GM12878 (cell line): Measurements from ENCODE around the gene LIM2. TPM values are rescaled to one million over a fixed set of nuclear protein-coding genes. Genes with fewer than 3 reads are reported as not detected.

Experiments used
- CBX3 ChIP-seq: fragments of 200-600 bp; sonication (generic); IDR thresholded peaks from 2 replicates; pipeline ENCODE4 v1.6.1; 2016; ENCODE audit warnings: low read depth, borderline replicate concordance
- E2F4 ChIP-seq: IDR thresholded peaks from 2 replicates; pipeline ENCODE4 v1.6.1; 2012; ENCODE audit warnings: low read depth, low read length, improper control_type of control experiment
- EED ChIP-seq: sonication (generic); IDR thresholded peaks from 2 replicates; pipeline ENCODE4 v1.6.1; 2016; ENCODE audit warnings: antibody characterized with exemption, low read depth
- HDAC6 ChIP-seq: fragments of 200-600 bp; sonication (generic); IDR thresholded peaks from one replicate; pipeline ENCODE4 v1.8.0; 2017; ENCODE audit warnings: antibody characterized with exemption; ENCODE audit not compliant: unreplicated experiment
- MEF2A ChIP-seq: IDR thresholded peaks from 2 replicates; pipeline ENCODE4 v1.6.1; 2011; ENCODE audit warnings: low read depth, mild to moderate bottlenecking, low read length, moderate library complexity; ENCODE audit not compliant: insufficient read depth
- NBN ChIP-seq: fragments of 450-650 bp; IDR thresholded peaks from 2 replicates; pipeline ENCODE4 v1.6.1; 2016
- NFIC ChIP-seq: IDR thresholded peaks from 2 replicates; pipeline ENCODE4 v1.6.1; 2012; ENCODE audit warnings: low read depth, mild to moderate bottlenecking, inconsistent platforms, low read length, moderate library complexity
- PAX5 ChIP-seq: IDR thresholded peaks from 2 replicates; pipeline ENCODE4 v1.6.1; 2011; ENCODE audit warnings: low read depth, low read length, borderline replicate concordance
- RCOR1 ChIP-seq: conservative IDR thresholded peaks from 2 replicates; pipeline ENCODE4 v1.6.1; 2012; ENCODE audit warnings: low read depth, low read length, improper control_type of control experiment
- SMAD5 ChIP-seq: IDR thresholded peaks from 2 replicates; pipeline ENCODE4 v1.6.1; 2016; ENCODE audit warnings: antibody characterized with exemption, low read depth
- SP1 ChIP-seq: IDR thresholded peaks from one replicate; pipeline ENCODE4 v1.6.1; 2011; ENCODE audit warnings: low read depth, low read length
- STAT3 ChIP-seq: IDR thresholded peaks from 2 replicates; pipeline ENCODE4 v1.6.1; 2011; ENCODE audit warnings: low read depth, low read length, improper control_type of control experiment
- ZNF207 ChIP-seq: fragments of 450-650 bp; IDR thresholded peaks from 2 replicates; pipeline ENCODE4 v1.6.1; 2014; ENCODE audit warnings: antibody characterized with exemption, mild to moderate bottlenecking, borderline replicate concordance
- ZNF274 ChIP-seq: IDR thresholded peaks from one replicate; pipeline ENCODE4 v1.8.0; 2011; ENCODE audit not compliant: insufficient read length, insufficient read depth
- polyA plus RNA-seq, 11 experiments: library from polyadenylated mRNA; depleted of rRNA in 4 of 11; unstranded in 6 of 11; stranded (reverse) in 5 of 11; fragments of >200 nt; fragmentation: Nextera tagmentation in 4 of 11; fragmentation: Illumina TruSeq in 1 of 11; extraction: Ambion mirVana in 4 of 11; extraction: Trizol in 1 of 11; gene quantifications; 1 replicate in 1 of 11; 2 replicates in 10 of 11; pipeline versions ENCODE4 v1.2.1 to v1.2.3, GENCODE V29; 2011 to 2016; ENCODE audit warnings: inconsistent platforms in 2 of 11, missing spikeins in 2 of 11, low read depth in 1 of 11
- total RNA-seq, 4 experiments: library from RNA; depleted of rRNA in 3 of 4; stranded (reverse); fragments of >200 nt in 3 of 4; fragmentation: Illumina TruSeq in 1 of 4; extraction: Trizol in 1 of 4; gene quantifications; 2 replicates each; pipeline versions ENCODE4 v1.2.1 to v1.2.3, GENCODE V29; 2013 to 2021
- TF ChIP-seq, protein P1 (sequence below): fragments of 450-650 bp; formaldehyde crosslinking; IDR thresholded peaks from 2 replicates; pipeline ENCODE4 v1.5.0; 2022; ENCODE audit warnings: mild to moderate bottlenecking, missing genetic modification characterization
- TF ChIP-seq, protein P2 (sequence below): fragments of 450-650 bp; IDR thresholded peaks from 2 replicates; pipeline ENCODE4 v1.6.1; 2016; ENCODE audit warnings: mild to moderate bottlenecking, moderate library complexity, borderline replicate concordance
- TF ChIP-seq, protein P3 (sequence below): fragments of 150-350 bp; IDR thresholded peaks from 2 replicates; pipeline ENCODE4 v1.6.1; 2016; ENCODE audit warnings: low read depth, low read length

The LIM2 gene
- total and polyA plus RNA-seq, 10 of the 15 experiments (the other 5 are each of a cell fraction or from before 2014, with no cell fraction given): not detected

DNA sequence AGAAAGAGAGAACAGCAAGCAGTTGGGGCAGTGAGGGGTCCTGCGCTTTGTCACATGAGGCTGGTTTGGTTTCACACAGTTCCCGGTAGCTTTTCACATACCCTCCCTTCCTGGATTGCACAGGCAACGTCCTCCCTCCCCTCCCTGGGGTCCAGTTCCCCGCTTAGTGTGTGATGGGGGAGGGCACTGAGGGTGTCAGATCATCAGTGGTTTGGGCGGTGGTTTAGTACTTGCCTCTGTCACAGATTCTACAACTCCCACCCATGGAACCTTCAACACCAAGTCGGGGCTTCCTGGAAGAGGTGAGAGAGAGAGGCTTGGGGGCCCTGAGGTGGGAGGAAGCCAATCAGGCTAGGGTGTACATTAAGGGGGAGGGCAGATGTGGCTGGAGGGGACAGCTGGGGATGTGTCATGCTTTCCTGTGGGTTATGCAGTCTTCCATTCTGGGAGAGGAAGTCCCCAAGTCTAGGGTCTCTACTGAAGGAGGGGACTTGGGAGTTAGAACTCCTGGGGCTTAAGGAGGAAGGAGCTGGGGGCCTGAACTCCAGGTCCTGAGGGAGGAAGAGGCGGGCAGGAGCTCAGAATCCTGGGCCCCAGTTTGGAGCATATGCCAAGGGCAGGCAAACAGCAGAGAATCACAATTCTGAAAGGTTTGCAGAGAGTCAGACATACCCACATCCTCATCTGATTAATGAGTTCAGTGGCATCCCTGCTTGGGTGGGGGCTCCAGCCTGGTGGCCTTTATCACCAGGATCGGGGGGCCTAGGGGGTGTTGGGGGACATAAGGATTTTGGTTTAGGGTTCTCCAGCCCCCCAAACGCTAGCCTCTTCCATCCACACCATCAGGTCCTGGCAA lies 14.9 kb downstream of the LIM2 start, which contains the start of gene NKG7 (continued):
- TF ChIP-seq, protein P1, sequence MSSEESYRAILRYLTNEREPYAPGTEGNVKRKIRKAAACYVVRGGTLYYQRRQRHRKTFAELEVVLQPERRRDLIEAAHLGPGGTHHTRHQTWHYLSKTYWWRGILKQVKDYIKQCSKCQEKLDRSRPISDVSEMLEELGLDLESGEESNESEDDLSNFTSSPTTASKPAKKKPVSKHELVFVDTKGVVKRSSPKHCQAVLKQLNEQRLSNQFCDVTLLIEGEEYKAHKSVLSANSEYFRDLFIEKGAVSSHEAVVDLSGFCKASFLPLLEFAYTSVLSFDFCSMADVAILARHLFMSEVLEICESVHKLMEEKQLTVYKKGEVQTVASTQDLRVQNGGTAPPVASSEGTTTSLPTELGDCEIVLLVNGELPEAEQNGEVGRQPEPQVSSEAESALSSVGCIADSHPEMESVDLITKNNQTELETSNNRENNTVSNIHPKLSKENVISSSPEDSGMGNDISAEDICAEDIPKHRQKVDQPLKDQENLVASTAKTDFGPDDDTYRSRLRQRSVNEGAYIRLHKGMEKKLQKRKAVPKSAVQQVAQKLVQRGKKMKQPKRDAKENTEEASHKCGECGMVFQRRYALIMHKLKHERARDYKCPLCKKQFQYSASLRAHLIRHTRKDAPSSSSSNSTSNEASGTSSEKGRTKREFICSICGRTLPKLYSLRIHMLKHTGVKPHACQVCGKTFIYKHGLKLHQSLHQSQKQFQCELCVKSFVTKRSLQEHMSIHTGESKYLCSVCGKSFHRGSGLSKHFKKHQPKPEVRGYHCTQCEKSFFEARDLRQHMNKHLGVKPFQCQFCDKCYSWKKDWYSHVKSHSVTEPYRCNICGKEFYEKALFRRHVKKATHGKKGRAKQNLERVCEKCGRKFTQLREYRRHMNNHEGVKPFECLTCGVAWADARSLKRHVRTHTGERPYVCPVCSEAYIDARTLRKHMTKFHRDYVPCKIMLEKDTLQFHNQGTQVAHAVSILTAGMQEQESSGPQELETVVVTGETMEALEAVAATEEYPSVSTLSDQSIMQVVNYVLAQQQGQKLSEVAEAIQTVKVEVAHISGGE (CRISPR knock-in tag): no peak
- TF ChIP-seq, protein P2, sequence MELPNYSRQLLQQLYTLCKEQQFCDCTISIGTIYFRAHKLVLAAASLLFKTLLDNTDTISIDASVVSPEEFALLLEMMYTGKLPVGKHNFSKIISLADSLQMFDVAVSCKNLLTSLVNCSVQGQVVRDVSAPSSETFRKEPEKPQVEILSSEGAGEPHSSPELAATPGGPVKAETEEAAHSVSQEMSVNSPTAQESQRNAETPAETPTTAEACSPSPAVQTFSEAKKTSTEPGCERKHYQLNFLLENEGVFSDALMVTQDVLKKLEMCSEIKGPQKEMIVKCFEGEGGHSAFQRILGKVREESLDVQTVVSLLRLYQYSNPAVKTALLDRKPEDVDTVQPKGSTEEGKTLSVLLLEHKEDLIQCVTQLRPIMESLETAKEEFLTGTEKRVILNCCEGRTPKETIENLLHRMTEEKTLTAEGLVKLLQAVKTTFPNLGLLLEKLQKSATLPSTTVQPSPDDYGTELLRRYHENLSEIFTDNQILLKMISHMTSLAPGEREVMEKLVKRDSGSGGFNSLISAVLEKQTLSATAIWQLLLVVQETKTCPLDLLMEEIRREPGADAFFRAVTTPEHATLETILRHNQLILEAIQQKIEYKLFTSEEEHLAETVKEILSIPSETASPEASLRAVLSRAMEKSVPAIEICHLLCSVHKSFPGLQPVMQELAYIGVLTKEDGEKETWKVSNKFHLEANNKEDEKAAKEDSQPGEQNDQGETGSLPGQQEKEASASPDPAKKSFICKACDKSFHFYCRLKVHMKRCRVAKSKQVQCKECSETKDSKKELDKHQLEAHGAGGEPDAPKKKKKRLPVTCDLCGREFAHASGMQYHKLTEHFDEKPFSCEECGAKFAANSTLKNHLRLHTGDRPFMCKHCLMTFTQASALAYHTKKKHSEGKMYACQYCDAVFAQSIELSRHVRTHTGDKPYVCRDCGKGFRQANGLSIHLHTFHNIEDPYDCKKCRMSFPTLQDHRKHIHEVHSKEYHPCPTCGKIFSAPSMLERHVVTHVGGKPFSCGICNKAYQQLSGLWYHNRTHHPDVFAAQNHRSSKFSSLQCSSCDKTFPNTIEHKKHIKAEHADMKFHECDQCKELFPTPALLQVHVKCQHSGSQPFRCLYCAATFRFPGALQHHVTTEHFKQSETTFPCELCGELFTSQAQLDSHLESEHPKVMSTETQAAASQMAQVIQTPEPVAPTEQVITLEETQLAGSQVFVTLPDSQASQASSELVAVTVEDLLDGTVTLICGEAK: no peak
- no peak for TF ChIP-seq PAX5
- peak; percentile 89 for TF ChIP-seq EED
- no peak for TF ChIP-seq CBX3
- peak; percentile 85 for TF ChIP-seq NBN
- TF ChIP-seq SMAD5: no peak
- no peak for TF ChIP-seq ZNF274
- peak; percentile 5 for TF ChIP-seq SP1
- no peak for TF ChIP-seq RCOR1
- TF ChIP-seq MEF2A: 0 out of 2 replicates have a peak, but pooled peaks have one; percentile 25
- no peak for TF ChIP-seq E2F4
- no peak for TF ChIP-seq STAT3
- TF ChIP-seq HDAC6: no peak
- no peak for TF ChIP-seq ZNF207
- TF ChIP-seq, protein P3, sequence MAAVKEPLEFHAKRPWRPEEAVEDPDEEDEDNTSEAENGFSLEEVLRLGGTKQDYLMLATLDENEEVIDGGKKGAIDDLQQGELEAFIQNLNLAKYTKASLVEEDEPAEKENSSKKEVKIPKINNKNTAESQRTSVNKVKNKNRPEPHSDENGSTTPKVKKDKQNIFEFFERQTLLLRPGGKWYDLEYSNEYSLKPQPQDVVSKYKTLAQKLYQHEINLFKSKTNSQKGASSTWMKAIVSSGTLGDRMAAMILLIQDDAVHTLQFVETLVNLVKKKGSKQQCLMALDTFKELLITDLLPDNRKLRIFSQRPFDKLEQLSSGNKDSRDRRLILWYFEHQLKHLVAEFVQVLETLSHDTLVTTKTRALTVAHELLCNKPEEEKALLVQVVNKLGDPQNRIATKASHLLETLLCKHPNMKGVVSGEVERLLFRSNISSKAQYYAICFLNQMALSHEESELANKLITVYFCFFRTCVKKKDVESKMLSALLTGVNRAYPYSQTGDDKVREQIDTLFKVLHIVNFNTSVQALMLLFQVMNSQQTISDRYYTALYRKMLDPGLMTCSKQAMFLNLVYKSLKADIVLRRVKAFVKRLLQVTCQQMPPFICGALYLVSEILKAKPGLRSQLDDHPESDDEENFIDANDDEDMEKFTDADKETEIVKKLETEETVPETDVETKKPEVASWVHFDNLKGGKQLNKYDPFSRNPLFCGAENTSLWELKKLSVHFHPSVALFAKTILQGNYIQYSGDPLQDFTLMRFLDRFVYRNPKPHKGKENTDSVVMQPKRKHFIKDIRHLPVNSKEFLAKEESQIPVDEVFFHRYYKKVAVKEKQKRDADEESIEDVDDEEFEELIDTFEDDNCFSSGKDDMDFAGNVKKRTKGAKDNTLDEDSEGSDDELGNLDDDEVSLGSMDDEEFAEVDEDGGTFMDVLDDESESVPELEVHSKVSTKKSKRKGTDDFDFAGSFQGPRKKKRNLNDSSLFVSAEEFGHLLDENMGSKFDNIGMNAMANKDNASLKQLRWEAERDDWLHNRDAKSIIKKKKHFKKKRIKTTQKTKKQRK: no peak
- no peak; the same call in 1 of the 2 replicates for TF ChIP-seq NFIC
